ENCODE measurements around the gene TMEM131L.

- TF ChIP-seq CREB1 (IDR thresholded peaks at IDR 0.05; ENCODE audit: low read depth) (no peak), MAX (IDR thresholded peaks at IDR 0.05) (no peak), ZBTB7A (IDR thresholded peaks at IDR 0.05; ENCODE audit: low read depth) (no peak), RAD21 (IDR thresholded peaks at IDR 0.05; ENCODE audit: low read depth) (no peak), REST (IDR thresholded peaks at IDR 0.05; ENCODE audit: low read depth) (no peak), TEAD4 (IDR thresholded peaks at IDR 0.05) (no peak), EP300 (IDR thresholded peaks at IDR 0.05; ENCODE audit: borderline replicate concordance) (no peak), EGR1 (IDR thresholded peaks at IDR 0.05) (no peak), YY1 (IDR thresholded peaks at IDR 0.05; ENCODE audit: low read depth) (no peak), USF1 (IDR thresholded peaks at IDR 0.05) (no peak)
These were observed 195.2 kb downstream of the TMEM131L start for GRCh38 chr4:153661215-153661822.

All from Ishikawa (cell line).